ENCODE measurements around the gene CDHR3. TPM values are rescaled to one million over a fixed set of nuclear protein-coding genes. Genes with fewer than 3 reads are reported as not detected.

The CDHR3 gene
- total and polyA plus RNA-seq, 9 of the 15 experiments (the other 6 are each of a cell fraction or from before 2014, with no cell fraction given), result 0.03 to 0.66 (median 0.24) TPM; not detected in 1

- TF ChIP-seq MLLT1 (IDR thresholded peaks at IDR 0.05) (0 out of 4 replicates have a peak, but pooled peaks have one; percentile 30 to 41), SMAD3 (CRISPR knock-in tag; conservative IDR thresholded peaks at IDR 0.05) (0 out of 2 replicates have a peak, but pooled peaks have one; percentile 21), ZNF175 (CRISPR knock-in tag; IDR thresholded peaks at IDR 0.05; ENCODE audit: low read depth) (no peak), CTCF (IDR thresholded peaks at IDR 0.05 in 2 of 3, conservative IDR thresholded peaks at IDR 0.05 in 1 of 3; ENCODE audit: insufficient read depth in 2 of 3, low read depth in 1 of 3, low read length in 3 of 3) (peak; percentile 92 to 98 (median 92)), ARHGAP35 (IDR thresholded peaks at IDR 0.05; ENCODE audit: partially characterized antibody) (no peak), XRCC5 (IDR thresholded peaks at IDR 0.05; ENCODE audit: low read depth, low read length) (peak; percentile 93; the same call in 1 of the 2 replicates), ZBTB7A (IDR thresholded peaks at IDR 0.05; ENCODE audit: borderline replicate concordance, control insufficient read depth, low read depth, low read length) (peak; percentile 47; the same call in 1 of the 2 replicates), DPF2 (IDR thresholded peaks at IDR 0.05) (peak; percentile 55), CTBP1 (IDR thresholded peaks at IDR 0.05; ENCODE audit: borderline replicate concordance) (peak; percentile 82), BHLHE40 (IDR thresholded peaks at IDR 0.05; ENCODE audit: low read length) (no peak), SOX6 (IDR thresholded peaks at IDR 0.05) (peak; percentile 55), RBM39 (optimal IDR thresholded peaks at IDR 0.05; ENCODE audit: low read depth, low read length) (no peak), ZNF507 (tag; conservative IDR thresholded peaks at IDR 0.05) (no peak), UBTF (IDR thresholded peaks at IDR 0.05; ENCODE audit: borderline replicate concordance in 1 of 2, low read depth in 2 of 2, low read length in 2 of 2) (0 out of 4 replicates have a peak, but pooled peaks of 1 of the 2 experiments have one; percentile 37)
- TF ChIP-seq, protein P1, sequence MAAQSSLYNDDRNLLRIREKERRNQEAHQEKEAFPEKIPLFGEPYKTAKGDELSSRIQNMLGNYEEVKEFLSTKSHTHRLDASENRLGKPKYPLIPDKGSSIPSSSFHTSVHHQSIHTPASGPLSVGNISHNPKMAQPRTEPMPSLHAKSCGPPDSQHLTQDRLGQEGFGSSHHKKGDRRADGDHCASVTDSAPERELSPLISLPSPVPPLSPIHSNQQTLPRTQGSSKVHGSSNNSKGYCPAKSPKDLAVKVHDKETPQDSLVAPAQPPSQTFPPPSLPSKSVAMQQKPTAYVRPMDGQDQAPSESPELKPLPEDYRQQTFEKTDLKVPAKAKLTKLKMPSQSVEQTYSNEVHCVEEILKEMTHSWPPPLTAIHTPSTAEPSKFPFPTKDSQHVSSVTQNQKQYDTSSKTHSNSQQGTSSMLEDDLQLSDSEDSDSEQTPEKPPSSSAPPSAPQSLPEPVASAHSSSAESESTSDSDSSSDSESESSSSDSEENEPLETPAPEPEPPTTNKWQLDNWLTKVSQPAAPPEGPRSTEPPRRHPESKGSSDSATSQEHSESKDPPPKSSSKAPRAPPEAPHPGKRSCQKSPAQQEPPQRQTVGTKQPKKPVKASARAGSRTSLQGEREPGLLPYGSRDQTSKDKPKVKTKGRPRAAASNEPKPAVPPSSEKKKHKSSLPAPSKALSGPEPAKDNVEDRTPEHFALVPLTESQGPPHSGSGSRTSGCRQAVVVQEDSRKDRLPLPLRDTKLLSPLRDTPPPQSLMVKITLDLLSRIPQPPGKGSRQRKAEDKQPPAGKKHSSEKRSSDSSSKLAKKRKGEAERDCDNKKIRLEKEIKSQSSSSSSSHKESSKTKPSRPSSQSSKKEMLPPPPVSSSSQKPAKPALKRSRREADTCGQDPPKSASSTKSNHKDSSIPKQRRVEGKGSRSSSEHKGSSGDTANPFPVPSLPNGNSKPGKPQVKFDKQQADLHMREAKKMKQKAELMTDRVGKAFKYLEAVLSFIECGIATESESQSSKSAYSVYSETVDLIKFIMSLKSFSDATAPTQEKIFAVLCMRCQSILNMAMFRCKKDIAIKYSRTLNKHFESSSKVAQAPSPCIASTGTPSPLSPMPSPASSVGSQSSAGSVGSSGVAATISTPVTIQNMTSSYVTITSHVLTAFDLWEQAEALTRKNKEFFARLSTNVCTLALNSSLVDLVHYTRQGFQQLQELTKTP (IDR thresholded peaks at IDR 0.05; ENCODE audit: low read depth in 1 of 2, partially characterized antibody in 2 of 2), result no peak
- TF ChIP-seq, protein P2, sequence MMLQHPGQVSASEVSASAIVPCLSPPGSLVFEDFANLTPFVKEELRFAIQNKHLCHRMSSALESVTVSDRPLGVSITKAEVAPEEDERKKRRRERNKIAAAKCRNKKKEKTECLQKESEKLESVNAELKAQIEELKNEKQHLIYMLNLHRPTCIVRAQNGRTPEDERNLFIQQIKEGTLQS (IDR thresholded peaks at IDR 0.05), result no peak
- TF ChIP-seq, protein P2 (CRISPR knock-in tag; conservative IDR thresholded peaks at IDR 0.05), result 0 out of 2 replicates have a peak, but pooled peaks have one; percentile 37
These were observed 78.2 kb downstream of the CDHR3 start (continued) for GRCh38 chr7:106041140-106041717.

Measured in K562 (cell line).